IPS-18c (cell line): ENCODE measurements around the gene PGD.
A peak's percentile ranks its signal among the peaks of the same experiment; 100 is the strongest.

Experiments used
- H3K4me3 ChIP-seq: 2 replicates; pipeline ENCODE4 v1.7.0; 2013; ENCODE audit warnings: low read depth, mild to moderate bottlenecking, low read length, moderate library complexity; ENCODE audit not compliant: insufficient read depth
- H3K9me3 ChIP-seq: one replicate; pipeline ENCODE4 v1.6.1; 2013; ENCODE audit warnings: mild to moderate bottlenecking, low read length, moderate library complexity; ENCODE audit not compliant: control insufficient read depth, insufficient read depth

The PGD gene

GRCh38 chr1:10428984-10429383, 30.1 kb downstream of the PGD start:
- Histone ChIP-seq H3K4me3 (no peak overlapping the region), H3K9me3 (no peaks in the 10 kb centered on the region)

- peak overlapping the region; percentile 80 for H3K4me3 ChIP-seq
- no peaks in the 10 kb centered on the region for H3K9me3 ChIP-seq
Observed at GRCh38 chr1:10429868-10430215, 31.0 kb downstream of the PGD start.

GRCh38 chr1:10430216-10431069, 31.6 kb downstream of the PGD start, which contains the start of gene CENPS:
Gene CENPS (plus strand): TSS chr1:10430433. CDS start chr1:10430518, 85 bp downstream.
- Histone ChIP-seq H3K9me3 (no peaks in the 10 kb centered on the region), H3K4me3 (peak within 1 kb of the TSS; percentile 80)

GRCh38 chr1:10431070-10431730, 32.3 kb downstream of the PGD start:
- no peaks in the 10 kb centered on the region for H3K9me3 ChIP-seq
- peak overlapping the region; percentile 80 for H3K4me3 ChIP-seq

GRCh38 chr1:10432910-10433700, 34.2 kb downstream of the PGD start:
- Histone ChIP-seq H3K9me3 (no peaks in the 10 kb centered on the region), H3K4me3 (no peak overlapping the region)

GRCh38 chr1:10433790-10434189, 34.9 kb downstream of the PGD start:
- Histone ChIP-seq H3K4me3 (no peak overlapping the region), H3K9me3 (no peaks in the 10 kb centered on the region)

- no peak overlapping the region for H3K4me3 ChIP-seq
- no peaks in the 10 kb centered on the region for H3K9me3 ChIP-seq
Observed at GRCh38 chr1:10434590-10434989, 35.7 kb downstream of the PGD start.

- Histone ChIP-seq H3K9me3 (no peaks in the 10 kb centered on the region), H3K4me3 (no peak overlapping the region)
Observed at GRCh38 chr1:10437052-10437451, 38.2 kb downstream of the PGD start.

GRCh38 chr1:10438677-10439163, 39.9 kb downstream of the PGD start:
- Histone ChIP-seq H3K9me3 (no peaks in the 10 kb centered on the region), H3K4me3 (no peak overlapping the region)

GRCh38 chr1:10440305-10440704, 41.4 kb downstream of the PGD start:
- Histone ChIP-seq H3K9me3 (no peaks in the 10 kb centered on the region), H3K4me3 (no peak overlapping the region)

GRCh38 chr1:10440794-10441193, 41.9 kb downstream of the PGD start:
- Histone ChIP-seq H3K4me3 (no peak overlapping the region), H3K9me3 (no peaks in the 10 kb centered on the region)

GRCh38 chr1:10444248-10444647, 45.4 kb downstream of the PGD start:
- H3K9me3 ChIP-seq: no peaks in the 10 kb centered on the region
- no peak overlapping the region for H3K4me3 ChIP-seq

- H3K4me3 ChIP-seq: no peak overlapping the region
- no peaks in the 10 kb centered on the region for H3K9me3 ChIP-seq
Observed at GRCh38 chr1:10444795-10445397, 46.0 kb downstream of the PGD start.

- Histone ChIP-seq H3K9me3 (no peaks in the 10 kb centered on the region), H3K4me3 (no peak overlapping the region)
Observed at GRCh38 chr1:10446790-10447422, 48.0 kb downstream of the PGD start.

GRCh38 chr1:10449751-10450150, 50.9 kb downstream of the PGD start, which contains the start of gene CORT:
Gene CORT (plus strand): TSS chr1:10450031. CDS start chr1:10450224, 193 bp downstream.
- no peaks in the 10 kb centered on the region for H3K9me3 ChIP-seq
- no peak within 1 kb of the TSS for H3K4me3 ChIP-seq

GRCh38 chr1:10450156-10450814, 51.4 kb downstream of the PGD start:
- Histone ChIP-seq H3K4me3 (no peak overlapping the region), H3K9me3 (no peaks in the 10 kb centered on the region)
